ENCODE results near the gene WDFY1.
A peak's percentile ranks its signal among the peaks of the same experiment; 100 is the strongest.

Gene WDFY1

DNA sequence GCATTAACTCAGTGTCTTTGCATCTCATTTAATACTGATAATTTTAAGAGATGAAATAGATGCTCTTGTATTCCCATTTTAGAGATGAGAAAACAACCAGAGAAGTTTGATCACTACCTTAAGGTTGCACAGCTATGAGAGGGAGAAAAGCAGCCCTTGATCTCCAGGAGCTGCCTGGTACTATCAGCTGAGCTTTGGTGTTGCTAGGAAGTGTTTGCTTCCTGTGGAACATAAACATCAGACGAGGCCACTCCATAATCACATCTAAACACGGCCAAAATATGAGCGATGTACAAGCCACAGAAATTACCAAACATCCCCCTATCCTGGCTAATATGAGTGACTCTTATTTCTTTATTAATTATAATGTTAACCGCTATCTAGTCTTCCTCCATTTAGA lies 620 bp upstream of the WDFY1 start:
- TF ChIP-seq, protein P1, sequence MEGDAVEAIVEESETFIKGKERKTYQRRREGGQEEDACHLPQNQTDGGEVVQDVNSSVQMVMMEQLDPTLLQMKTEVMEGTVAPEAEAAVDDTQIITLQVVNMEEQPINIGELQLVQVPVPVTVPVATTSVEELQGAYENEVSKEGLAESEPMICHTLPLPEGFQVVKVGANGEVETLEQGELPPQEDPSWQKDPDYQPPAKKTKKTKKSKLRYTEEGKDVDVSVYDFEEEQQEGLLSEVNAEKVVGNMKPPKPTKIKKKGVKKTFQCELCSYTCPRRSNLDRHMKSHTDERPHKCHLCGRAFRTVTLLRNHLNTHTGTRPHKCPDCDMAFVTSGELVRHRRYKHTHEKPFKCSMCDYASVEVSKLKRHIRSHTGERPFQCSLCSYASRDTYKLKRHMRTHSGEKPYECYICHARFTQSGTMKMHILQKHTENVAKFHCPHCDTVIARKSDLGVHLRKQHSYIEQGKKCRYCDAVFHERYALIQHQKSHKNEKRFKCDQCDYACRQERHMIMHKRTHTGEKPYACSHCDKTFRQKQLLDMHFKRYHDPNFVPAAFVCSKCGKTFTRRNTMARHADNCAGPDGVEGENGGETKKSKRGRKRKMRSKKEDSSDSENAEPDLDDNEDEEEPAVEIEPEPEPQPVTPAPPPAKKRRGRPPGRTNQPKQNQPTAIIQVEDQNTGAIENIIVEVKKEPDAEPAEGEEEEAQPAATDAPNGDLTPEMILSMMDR (IDR thresholded peaks at IDR 0.05; ENCODE audit: low read depth, low read length, poor library complexity, severe bottlenecking) = no peak
- TF ChIP-seq EZH2phosphoT487 (IDR thresholded peaks at IDR 0.05; ENCODE audit: borderline replicate concordance, low read length) = no peak
- H3K9me3 ChIP-seq (ENCODE audit: control insufficient read depth, insufficient read depth, low read length) = no peaks in the 10 kb centered on the region
- peak overlapping the region; percentile 85 for H3K4me2 ChIP-seq (ENCODE audit: low read length)
- H3K36me3 ChIP-seq (ENCODE audit: control insufficient read depth, low read length) = no peaks in the 10 kb centered on the region
- peaks cover 19% of the 10 kb centered on the region for H3K4me1 ChIP-seq (ENCODE audit: control insufficient read depth, low read length)
- peaks cover 14% of the 10 kb centered on the region for H3K27me3 ChIP-seq (ENCODE audit: control insufficient read depth, low read length)
- H3K27ac ChIP-seq (ENCODE audit: low read depth, low read length) = no peak overlapping the region
- H3F3A ChIP-seq (ENCODE audit: control insufficient read depth, insufficient read depth) = no peaks in the 10 kb centered on the region; the same call in 1 of the 2 replicates
- peak overlapping the region; percentile 84 for H3K4me3 ChIP-seq (ENCODE audit: low read length)
- no peaks in the 10 kb centered on the region for H3K79me2 ChIP-seq (ENCODE audit: control insufficient read depth, low read length)
- H3K9me2 ChIP-seq (replicated peaks; ENCODE audit: control insufficient read depth, low read length) = no peaks in the 10 kb centered on the region
- no peaks in the 10 kb centered on the region for H4K20me1 ChIP-seq (ENCODE audit: control insufficient read depth, insufficient read depth, low read depth, low read length)

DNA sequence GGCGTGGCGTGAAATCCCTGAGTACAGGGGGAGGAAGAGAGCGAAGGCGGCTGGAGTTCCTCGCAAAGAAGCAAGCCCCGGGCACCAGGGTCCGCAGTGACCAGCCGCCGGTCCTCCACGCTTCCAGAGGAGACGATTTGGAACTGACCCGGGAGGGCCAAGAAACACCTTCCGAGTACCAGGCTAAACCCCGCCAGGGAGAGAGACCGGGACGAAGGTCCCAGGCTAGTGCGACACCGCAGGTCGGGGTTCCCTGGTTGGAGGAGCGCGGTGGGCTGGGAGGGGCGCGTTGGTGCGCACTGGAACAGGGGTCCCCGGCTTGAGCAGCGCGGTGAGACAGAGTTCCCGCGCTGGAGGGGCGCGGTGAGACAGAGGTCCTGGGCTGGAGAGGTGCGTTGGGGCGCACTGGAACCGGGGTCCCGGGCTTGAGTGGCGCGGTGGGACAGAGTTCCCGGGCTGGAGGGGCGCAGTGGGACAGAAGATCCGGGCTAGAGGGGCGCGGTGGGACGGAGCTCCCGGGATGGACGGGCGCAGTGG lies 901 bp downstream of the WDFY1 start:
- Histone ChIP-seq H3K4me2 (ENCODE audit: low read length) (peak overlapping the region; percentile 85), H3K4me3 (ENCODE audit: low read length) (peak overlapping the region; percentile 84), H3K79me2 (ENCODE audit: control insufficient read depth, low read length) (no peaks in the 10 kb centered on the region), H3K9me2 (replicated peaks; ENCODE audit: control insufficient read depth, low read length) (no peaks in the 10 kb centered on the region), H3K27me3 (ENCODE audit: control insufficient read depth, low read length) (peaks cover 14% of the 10 kb centered on the region), H3K9me3 (ENCODE audit: control insufficient read depth, insufficient read depth, low read length) (no peaks in the 10 kb centered on the region), H3F3A (ENCODE audit: control insufficient read depth, insufficient read depth) (no peaks in the 10 kb centered on the region), H3K27ac (ENCODE audit: low read depth, low read length) (no peak overlapping the region), H3K36me3 (ENCODE audit: control insufficient read depth, low read length) (no peaks in the 10 kb centered on the region), H3K4me1 (ENCODE audit: control insufficient read depth, low read length) (peaks cover 12% of the 10 kb centered on the region), H4K20me1 (ENCODE audit: control insufficient read depth, insufficient read depth, low read depth, low read length) (no peaks in the 10 kb centered on the region)
- TF ChIP-seq EZH2phosphoT487 (IDR thresholded peaks at IDR 0.05; ENCODE audit: borderline replicate concordance, low read length) = peak; percentile 64; the same call in 1 of the 2 replicates
- TF ChIP-seq, protein P1 (IDR thresholded peaks at IDR 0.05; ENCODE audit: low read depth, low read length, poor library complexity, severe bottlenecking) = no peak

DNA sequence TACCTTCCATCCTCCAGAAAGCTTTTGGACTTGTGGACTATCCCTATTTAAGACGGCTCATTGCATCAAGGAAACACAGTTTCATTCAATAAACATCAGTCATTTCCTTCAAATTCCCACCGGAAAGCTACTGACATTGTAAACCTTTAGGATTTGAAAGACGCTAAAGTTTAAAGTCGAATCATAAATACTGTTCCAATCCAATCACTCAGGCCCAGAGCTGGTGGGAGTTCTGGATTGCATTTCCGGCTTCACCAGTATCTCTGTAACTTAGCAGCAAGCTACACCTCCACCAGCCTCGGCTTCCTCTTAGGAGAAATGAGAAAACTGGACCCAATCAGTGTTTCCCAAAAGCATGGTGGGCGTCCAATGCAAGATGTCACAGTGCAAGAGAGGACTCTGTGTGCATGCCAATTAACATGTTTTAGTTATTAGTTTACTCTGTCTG lies 1.6 kb downstream of the WDFY1 start:
- no peak for TF ChIP-seq EZH2phosphoT487 (IDR thresholded peaks at IDR 0.05; ENCODE audit: borderline replicate concordance, low read length)
- TF ChIP-seq, protein P1 (IDR thresholded peaks at IDR 0.05; ENCODE audit: low read depth, low read length, poor library complexity, severe bottlenecking) = no peak
- H3K79me2 ChIP-seq (ENCODE audit: control insufficient read depth, low read length) = no peaks in the 10 kb centered on the region
- no peak overlapping the region for H3K27ac ChIP-seq (ENCODE audit: low read depth, low read length)
- H3F3A ChIP-seq (ENCODE audit: control insufficient read depth, insufficient read depth) = no peaks in the 10 kb centered on the region
- H3K27me3 ChIP-seq (ENCODE audit: control insufficient read depth, low read length) = peaks cover 14% of the 10 kb centered on the region
- no peak overlapping the region for H3K4me2 ChIP-seq (ENCODE audit: low read length)
- no peak overlapping the region for H3K4me3 ChIP-seq (ENCODE audit: low read length)
- no peaks in the 10 kb centered on the region for H3K9me3 ChIP-seq (ENCODE audit: control insufficient read depth, insufficient read depth, low read length)
- H3K36me3 ChIP-seq (ENCODE audit: control insufficient read depth, low read length) = no peaks in the 10 kb centered on the region
- H3K4me1 ChIP-seq (ENCODE audit: control insufficient read depth, low read length) = peaks cover 12% of the 10 kb centered on the region
- H4K20me1 ChIP-seq (ENCODE audit: control insufficient read depth, insufficient read depth, low read depth, low read length) = no peaks in the 10 kb centered on the region
- no peaks in the 10 kb centered on the region for H3K9me2 ChIP-seq (replicated peaks; ENCODE audit: control insufficient read depth, low read length)
